Right kidney (tissue), 1 donor: Measurements from ENCODE around the gene ATP2B2.

Experiments
- DNase-seq: peaks from one replicate; pipeline ENCODE4 v3.0.0-alpha.2; 2016

ATP2B2 gene

GRCh38 chr3:10529809-10530208, 24.4 kb upstream of the ATP2B2 start:
- DNase-seq: no peak

- DNase-seq: no peak
Measured at GRCh38 chr3:10528046-10528445, 22.7 kb upstream of the ATP2B2 start.

DNA sequence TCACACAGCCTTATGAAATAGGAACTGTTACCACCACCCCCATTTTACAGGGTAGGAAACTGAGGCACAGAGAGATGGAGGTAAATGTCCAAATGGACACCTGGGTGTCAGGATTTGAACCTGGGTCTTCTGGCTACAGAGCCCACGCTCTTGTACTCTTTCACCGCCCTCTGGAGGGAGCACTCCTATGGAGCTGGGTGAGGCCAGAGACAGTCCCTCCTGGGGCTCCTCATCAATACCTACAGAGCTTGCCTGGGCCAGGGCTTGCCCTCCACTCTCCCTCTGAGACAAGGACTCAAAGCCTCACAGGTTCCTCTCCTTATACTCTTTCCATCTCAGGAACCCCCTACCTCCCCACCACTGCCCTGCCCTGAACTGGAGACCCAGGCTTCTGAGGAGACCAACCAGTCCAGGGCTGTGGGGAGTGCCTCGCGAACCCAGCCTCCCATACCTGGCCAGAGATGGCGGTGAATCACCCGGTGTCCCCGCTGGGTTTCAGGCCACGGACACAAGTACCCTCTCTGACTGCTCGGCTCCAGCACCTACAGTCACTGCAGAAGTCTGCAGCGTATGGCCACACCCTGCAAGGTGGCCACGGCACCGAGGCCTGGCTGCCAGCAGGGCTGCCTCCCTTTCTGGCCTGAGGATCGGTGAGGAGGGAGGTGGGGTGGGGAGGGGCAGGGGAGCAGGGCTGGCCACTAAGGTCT, 22.1 kb upstream of the ATP2B2 start:
- DNase-seq: no peak

DNA sequence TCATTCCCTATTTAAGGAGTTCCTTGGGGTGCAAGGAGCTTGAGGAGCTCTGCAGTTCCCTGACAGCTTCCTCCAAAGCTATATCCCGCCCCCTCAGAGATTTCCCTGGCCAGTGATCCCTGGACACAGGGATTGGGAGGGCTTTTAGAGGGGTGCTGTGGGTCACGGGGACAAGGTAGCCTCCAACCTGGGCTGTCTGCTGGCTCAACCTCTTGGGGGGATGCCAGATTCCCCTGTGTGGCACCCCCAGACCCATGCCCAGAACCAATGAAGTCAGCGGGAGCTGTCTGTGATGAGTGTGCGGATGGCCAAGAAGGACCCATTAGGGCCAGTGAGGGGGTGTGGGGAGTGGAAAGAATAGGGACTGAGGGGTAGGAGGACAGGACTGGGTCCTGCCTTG, 21.0 kb upstream of the ATP2B2 start:
- DNase-seq: no peak

GRCh38 chr3:10524799-10525301, 19.5 kb upstream of the ATP2B2 start:
- no peak for DNase-seq

- no peak for DNase-seq
Measured at GRCh38 chr3:10524270-10524669, 18.9 kb upstream of the ATP2B2 start.

DNA sequence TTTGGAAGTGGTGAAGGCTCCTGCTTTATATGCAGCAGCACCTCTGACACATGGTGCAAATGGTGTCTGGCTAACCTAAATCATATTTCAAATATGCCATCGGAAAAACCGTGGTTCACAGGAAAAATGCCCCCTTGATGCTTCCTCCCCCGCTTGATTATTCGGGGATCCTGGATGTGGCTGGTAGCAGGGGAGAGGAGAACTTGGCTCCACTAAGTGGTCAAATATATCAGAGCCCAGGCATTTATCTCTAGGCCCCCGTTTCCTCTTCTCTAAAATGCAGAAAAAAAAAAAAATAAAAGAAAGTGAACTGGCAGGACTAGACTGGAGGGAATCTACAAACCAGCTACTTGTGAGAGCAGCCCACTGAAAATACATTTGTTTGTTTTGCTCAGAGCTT, 18.2 kb upstream of the ATP2B2 start:
- no peak for DNase-seq

- DNase-seq: no peak
Measured at GRCh38 chr3:10522646-10523303, 17.4 kb upstream of the ATP2B2 start.

DNA sequence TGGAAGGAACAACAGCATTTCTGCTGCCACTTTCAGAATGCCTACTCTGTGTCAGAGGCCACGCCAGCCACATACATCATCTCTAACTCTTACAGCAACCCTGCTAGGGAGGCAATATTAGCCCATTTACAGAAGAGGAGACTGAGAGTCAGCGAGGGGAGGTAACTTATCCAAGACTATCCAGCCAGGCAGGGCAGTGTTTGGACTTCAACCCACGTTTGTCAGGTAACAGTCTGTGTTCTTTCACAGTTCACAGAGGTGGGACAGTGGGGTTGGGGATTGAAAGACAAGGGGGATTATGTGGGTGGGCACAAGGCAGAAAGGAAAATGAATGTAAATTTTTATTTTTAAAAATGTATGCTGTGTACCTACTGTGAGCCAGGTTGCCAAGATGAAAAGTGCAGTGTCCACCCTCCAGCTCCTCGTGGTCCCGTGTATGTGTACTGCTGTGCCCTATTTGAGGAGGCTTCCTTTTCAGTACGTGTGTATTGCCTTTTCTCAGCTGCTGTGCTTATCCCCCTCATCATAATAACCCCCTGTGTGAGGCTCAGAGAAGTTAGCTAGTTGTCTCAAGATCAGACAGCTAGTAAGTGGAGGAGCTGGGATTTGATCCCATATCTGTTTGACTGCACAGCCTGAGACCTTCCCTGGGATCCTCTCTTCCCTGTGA, 16.5 kb upstream of the ATP2B2 start:
- DNase-seq: no peak

GRCh38 chr3:10520072-10520471, 14.7 kb upstream of the ATP2B2 start:
- DNase-seq: no peak

DNA sequence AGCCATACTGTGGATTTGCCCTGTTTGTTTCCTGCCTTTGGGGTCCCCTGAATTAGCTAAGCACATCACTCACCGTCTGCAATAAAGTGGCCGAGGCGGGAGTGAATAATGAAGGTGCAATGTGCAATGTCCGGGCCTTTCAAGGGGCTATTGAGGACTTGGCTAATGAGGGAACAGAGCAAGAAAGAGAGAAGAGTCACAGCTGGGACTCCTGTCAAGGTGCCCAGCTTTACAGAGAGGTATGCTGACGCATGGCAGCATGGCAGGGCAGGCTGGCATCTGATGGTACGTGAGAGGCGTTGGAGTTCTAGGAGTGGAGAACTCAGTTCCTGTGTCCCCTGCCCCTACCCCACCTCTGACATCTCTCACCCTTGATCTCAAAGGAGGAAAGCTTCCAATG, 13.8 kb upstream of the ATP2B2 start:
- DNase-seq: no peak

GRCh38 chr3:10518506-10519150, 13.2 kb upstream of the ATP2B2 start:
- DNase-seq: no peak

- no peak for DNase-seq
Measured at GRCh38 chr3:10517627-10518026, 12.2 kb upstream of the ATP2B2 start.

- DNase-seq: no peak
Measured at GRCh38 chr3:10516544-10517452, 11.4 kb upstream of the ATP2B2 start.

DNA sequence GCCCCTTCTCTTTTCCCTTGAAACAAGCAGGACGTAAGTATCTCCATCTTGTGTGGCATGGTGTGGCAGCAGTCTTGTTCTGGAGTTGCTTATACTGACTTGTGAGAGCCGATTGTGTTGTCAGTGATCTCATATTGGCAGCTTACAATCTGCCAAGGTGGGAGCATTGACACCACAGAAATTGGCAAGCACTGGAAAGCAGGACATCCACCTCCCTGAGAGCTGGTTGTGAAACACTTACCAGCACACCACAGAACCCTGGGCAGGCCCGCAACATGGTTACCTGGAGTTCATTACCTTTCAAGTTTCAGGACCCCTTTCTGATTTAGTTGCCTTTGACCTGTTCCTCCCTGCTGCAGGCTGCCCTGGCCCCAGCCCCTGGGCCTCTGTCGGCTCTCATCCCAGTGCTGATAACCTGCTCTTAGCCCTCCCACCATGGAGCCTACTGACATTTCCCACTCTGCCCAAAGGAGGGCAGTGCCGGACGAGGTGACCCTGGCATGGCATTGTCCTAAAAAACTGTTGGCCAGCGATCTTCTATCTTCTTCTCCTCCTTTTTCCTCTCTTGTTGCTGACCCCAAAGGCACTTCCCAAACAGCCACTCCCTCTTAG, 10.6 kb upstream of the ATP2B2 start:
- no peak for DNase-seq

DNA sequence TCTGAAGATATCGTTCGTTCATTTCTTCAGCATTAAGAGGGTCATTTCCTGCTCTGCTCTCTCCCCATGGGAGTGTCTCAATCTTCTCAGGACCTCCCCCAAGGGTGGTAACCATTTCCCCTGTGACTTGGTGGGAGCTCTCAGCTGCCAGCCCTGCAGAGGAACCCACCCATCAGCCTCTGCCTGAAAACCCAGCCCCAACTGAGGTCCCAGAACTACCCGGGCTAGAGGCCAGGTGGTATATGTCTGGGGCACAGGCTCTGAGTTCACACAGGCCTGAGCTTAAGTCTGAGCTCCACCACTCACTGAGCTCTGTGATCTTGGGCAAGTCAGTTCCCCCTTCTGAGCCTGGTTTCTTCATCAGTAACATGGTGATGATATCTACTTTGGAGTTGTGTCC, 10.0 kb upstream of the ATP2B2 start:
- no peak for DNase-seq

- no peak for DNase-seq
Measured at GRCh38 chr3:10514407-10515069, 9.2 kb upstream of the ATP2B2 start.

GRCh38 chr3:10513306-10513705, 7.9 kb upstream of the ATP2B2 start:
- DNase-seq: no peak

DNA sequence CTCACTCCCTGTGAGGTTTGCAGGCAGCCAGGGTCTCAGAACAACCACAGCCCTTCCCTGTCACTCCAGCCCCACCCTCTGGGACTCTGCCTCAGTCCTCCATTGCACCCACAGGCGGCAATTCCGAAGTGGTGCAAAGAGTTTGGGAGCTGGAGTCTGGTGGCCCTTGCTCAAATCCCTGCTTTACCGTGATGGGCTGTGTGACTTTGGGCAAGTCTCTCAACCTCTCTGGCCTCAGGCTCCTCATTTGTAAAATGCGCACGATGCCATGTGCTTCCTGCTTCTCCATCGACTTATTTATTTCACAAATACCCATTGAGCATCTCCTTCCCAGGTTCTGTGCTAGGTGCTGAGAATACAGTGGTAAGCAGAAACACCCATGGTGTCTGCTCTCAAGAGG, 7.3 kb upstream of the ATP2B2 start:
- DNase-seq: no peak

- DNase-seq: no peak
Measured at GRCh38 chr3:10511809-10512494, 6.6 kb upstream of the ATP2B2 start.
